K562 (cell line): ENCODE results near the gene CRPPA. TPM values are rescaled to one million over a fixed set of nuclear protein-coding genes. Genes with fewer than 3 reads are reported as not detected.
A peak's percentile ranks its signal among the peaks of the same experiment; 100 is the strongest.

Source experiments
- DNMT1 ChIP-seq: fragments of 450-650 bp; IDR thresholded peaks from 2 replicates; pipeline ENCODE4 v1.6.1; 2016; ENCODE audit warnings: antibody characterized with exemption, mild to moderate bottlenecking
- DPF2 ChIP-seq: fragments of 450-650 bp; IDR thresholded peaks from 2 replicates; pipeline ENCODE4 v1.6.1; 2016
- FOXJ3 ChIP-seq: sonication (generic); formaldehyde crosslinking; IDR thresholded peaks from 2 replicates; pipeline ENCODE4 v1.4.0; 2020; ENCODE audit warnings: mild to moderate bottlenecking, missing genetic modification reagents
- FOXK1 ChIP-seq: sonication (generic); formaldehyde crosslinking; IDR thresholded peaks from 2 replicates; pipeline ENCODE4 v1.8.0; 2022; ENCODE audit warnings: missing genetic modification reagents, mild to moderate bottlenecking, borderline replicate concordance
- HES1 ChIP-seq: fragments of 450-650 bp; IDR thresholded peaks from 2 replicates; pipeline ENCODE4 v1.6.1; 2016; ENCODE audit warnings: low read depth, mild to moderate bottlenecking, moderate library complexity
- IRF9 ChIP-seq: fragments of 450-650 bp; IDR thresholded peaks from 2 replicates; pipeline ENCODE4 v1.6.1; 2016; ENCODE audit warnings: missing biosample characterization, missing genetic modification characterization
- NFE2L1 ChIP-seq: fragments of 450-650 bp; IDR thresholded peaks from 2 replicates; pipeline ENCODE4 v1.6.1; 2016; ENCODE audit warnings: missing genetic modification characterization, low read depth, mild to moderate bottlenecking, missing compliant biosample characterization, moderate library complexity, borderline replicate concordance
- PTTG1 ChIP-seq: fragments of 450-650 bp; IDR thresholded peaks from 2 replicates; pipeline ENCODE4 v1.6.1; 2016; ENCODE audit warnings: low read depth, mild to moderate bottlenecking, missing genetic modification characterization, missing compliant biosample characterization
- RCOR1 ChIP-seq, 2 experiments: IDR thresholded peaks; 2 replicates each; pipeline ENCODE4 v1.6.1; 2012; ENCODE audit warnings: low read depth in 2 of 2, low read length in 2 of 2, borderline replicate concordance in 1 of 2, improper control_type of control experiment in 1 of 2
- SIN3A ChIP-seq, 2 experiments: fragments of 150-350 bp in 1 of 2; IDR thresholded peaks; 2 replicates each; pipeline ENCODE4 v1.6.1; 2011 to 2016; ENCODE audit warnings: borderline replicate concordance in 2 of 2, low read depth in 2 of 2, low read length in 2 of 2, mild to moderate bottlenecking in 2 of 2, moderate library complexity in 2 of 2; ENCODE audit not compliant: control insufficient read depth in 1 of 2
- TARDBP ChIP-seq: fragments of 450-650 bp; IDR thresholded peaks from 2 replicates; pipeline ENCODE4 v1.6.1; 2016
- TBP ChIP-seq: optimal IDR thresholded peaks from 2 replicates; pipeline ENCODE3; 2011; ENCODE audit warnings: low read depth, low read length, improper control_type of control experiment
- THRAP3 ChIP-seq: fragments of 450-650 bp; IDR thresholded peaks from 2 replicates; pipeline ENCODE4 v1.6.1; 2016; ENCODE audit warnings: mild to moderate bottlenecking, inconsistent platforms, borderline replicate concordance
- USF2 ChIP-seq: sonication (generic); formaldehyde crosslinking; IDR thresholded peaks from 2 replicates; pipeline ENCODE4 v1.5.0; 2020; ENCODE audit warnings: missing genetic modification reagents
- ZBTB33 ChIP-seq: sonication (generic); formaldehyde crosslinking; IDR thresholded peaks from 2 replicates; pipeline ENCODE4 v1.8.1; 2023; ENCODE audit warnings: mild to moderate bottlenecking, missing genetic modification reagents
- ZBTB8A ChIP-seq: fragments of 450-650 bp; IDR thresholded peaks from 2 replicates; pipeline ENCODE4 v1.6.1; 2018; ENCODE audit warnings: mild to moderate bottlenecking, moderate library complexity; ENCODE audit not compliant: partially characterized antibody
- ZNF217 ChIP-seq: sonication (generic); formaldehyde crosslinking; IDR thresholded peaks from 2 replicates; pipeline ENCODE4 v1.8.0; 2022; ENCODE audit warnings: mild to moderate bottlenecking, missing genetic modification reagents
- ZNF224 ChIP-seq: sonication (generic); formaldehyde crosslinking; IDR thresholded peaks from 2 replicates; pipeline ENCODE4 v1.8.0; 2022; ENCODE audit warnings: mild to moderate bottlenecking, missing genetic modification reagents
- ZNF253 ChIP-seq: fragments of 250-450 bp; sonication (Bioruptor Pico); conservative IDR thresholded peaks from 2 replicates; pipeline ENCODE4 v1.6.1; 2021; ENCODE audit warnings: mild to moderate bottlenecking
- ZNF780A ChIP-seq: fragments of 250-450 bp; sonication (Bioruptor Pico); IDR thresholded peaks from 2 replicates; pipeline ENCODE4 v1.5.0; 2021; ENCODE audit warnings: mild to moderate bottlenecking
- polyA plus RNA-seq, 8 experiments: library from polyadenylated mRNA; depleted of rRNA in 4 of 8; stranded (reverse) in 5 of 8; unstranded in 3 of 8; fragments of >200 nt; fragmentation: Nextera tagmentation in 2 of 8; fragmentation: Illumina TruSeq in 1 of 8; extraction: Ambion mirVana in 2 of 8; extraction: Trizol in 1 of 8; gene quantifications; 2 replicates each; pipeline versions ENCODE4 v1.2.1 to v1.2.3, GENCODE V29; 2011 to 2014; ENCODE audit warnings: inconsistent platforms in 1 of 8, missing spikeins in 1 of 8
- total RNA-seq, 7 experiments: library from RNA; depleted of rRNA in 6 of 7; stranded (reverse); fragments of >200 nt in 6 of 7; fragmentation: Illumina TruSeq in 2 of 7; extraction: Trizol in 2 of 7; gene quantifications; 2 replicates each; pipeline versions ENCODE4 v1.2.1 to v1.2.3, GENCODE V29; 2011 to 2021; ENCODE audit warnings: low replicate concordance in 1 of 7
- TF ChIP-seq, protein P1 (sequence below): fragments of 250-450 bp; sonication (Bioruptor Pico); IDR thresholded peaks from 2 replicates; pipeline ENCODE4 v1.4.0; 2020; ENCODE audit warnings: mild to moderate bottlenecking, moderate library complexity
- TF ChIP-seq, protein P2 (sequence below): fragments of 450-650 bp; IDR thresholded peaks from 2 replicates; pipeline ENCODE4 v1.6.1; 2014; ENCODE audit warnings: low read depth, mild to moderate bottlenecking, moderate library complexity, borderline replicate concordance

CRPPA gene
- total and polyA plus RNA-seq, 9 of the 15 experiments (the other 6 are each of a cell fraction or from before 2014, with no cell fraction given): 3.9 to 14.4 (median 7.8) TPM

DNA sequence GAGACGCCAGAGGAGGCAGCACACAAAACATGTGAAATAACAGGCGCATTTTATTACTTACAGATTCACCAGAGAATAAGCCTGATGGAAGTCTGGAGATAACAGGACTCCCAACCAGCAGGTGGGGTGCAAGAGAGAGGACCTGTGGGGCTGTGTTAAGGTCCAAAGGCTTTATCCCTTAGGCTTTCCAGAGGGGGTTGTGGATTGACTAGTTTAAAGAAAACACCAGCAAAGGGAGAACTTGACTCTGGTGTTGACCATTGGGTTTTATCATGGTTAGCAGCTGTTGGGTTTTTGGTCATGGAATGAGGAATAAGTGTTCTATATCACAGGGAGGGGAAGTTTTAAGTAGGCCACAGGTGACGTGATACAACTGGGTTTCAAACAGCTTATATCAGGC lies 1.6 kb upstream of the CRPPA start (continued):
- no peak for TF ChIP-seq ZNF780A (CRISPR knock-in tag)
- TF ChIP-seq NFE2L1 (tag): no peak
- peak; percentile 26 for TF ChIP-seq TBP
- no peak for TF ChIP-seq FOXK1
- no peak for TF ChIP-seq ZNF253
- TF ChIP-seq ZNF224: no peak
- TF ChIP-seq ZBTB33 (CRISPR knock-in tag): no peak
- TF ChIP-seq SIN3A (IDR thresholded peaks at IDR 0.05; ENCODE audit: borderline replicate concordance in 2 of 2, control insufficient read depth in 1 of 2, low read depth in 2 of 2, low read length in 2 of 2): no peak
- no peak for TF ChIP-seq ZBTB8A
- no peak for TF ChIP-seq FOXJ3
- TF ChIP-seq HES1: 0 out of 2 replicates have a peak, but pooled peaks have one; percentile 16
- no peak for TF ChIP-seq USF2 (CRISPR knock-in tag)
- TF ChIP-seq PTTG1: no peak
- no peak for TF ChIP-seq THRAP3
- TF ChIP-seq ZNF217: no peak
- TF ChIP-seq DPF2: peak; percentile 36; the same call in 1 of the 2 replicates
- TF ChIP-seq, protein P1, sequence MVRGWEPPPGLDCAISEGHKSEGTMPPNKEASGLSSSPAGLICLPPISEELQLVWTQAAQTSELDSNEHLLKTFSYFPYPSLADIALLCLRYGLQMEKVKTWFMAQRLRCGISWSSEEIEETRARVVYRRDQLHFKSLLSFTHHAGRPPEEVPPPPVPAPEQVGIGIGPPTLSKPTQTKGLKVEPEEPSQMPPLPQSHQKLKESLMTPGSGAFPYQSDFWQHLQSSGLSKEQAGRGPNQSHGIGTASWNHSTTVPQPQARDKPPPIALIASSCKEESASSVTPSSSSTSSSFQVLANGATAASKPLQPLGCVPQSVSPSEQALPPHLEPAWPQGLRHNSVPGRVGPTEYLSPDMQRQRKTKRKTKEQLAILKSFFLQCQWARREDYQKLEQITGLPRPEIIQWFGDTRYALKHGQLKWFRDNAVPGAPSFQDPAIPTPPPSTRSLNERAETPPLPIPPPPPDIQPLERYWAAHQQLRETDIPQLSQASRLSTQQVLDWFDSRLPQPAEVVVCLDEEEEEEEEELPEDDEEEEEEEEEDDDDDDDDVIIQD (CRISPR knock-in tag): no peak
- 0 out of 4 replicates have a peak, but pooled peaks of 1 of the 2 experiments have one; percentile 11 for TF ChIP-seq RCOR1 (IDR thresholded peaks at IDR 0.05; ENCODE audit: borderline replicate concordance in 1 of 2, low read depth in 2 of 2, low read length in 2 of 2)
- no peak for TF ChIP-seq IRF9 (tag)
- no peak for TF ChIP-seq TARDBP
- TF ChIP-seq DNMT1: no peak
- TF ChIP-seq, protein P2, sequence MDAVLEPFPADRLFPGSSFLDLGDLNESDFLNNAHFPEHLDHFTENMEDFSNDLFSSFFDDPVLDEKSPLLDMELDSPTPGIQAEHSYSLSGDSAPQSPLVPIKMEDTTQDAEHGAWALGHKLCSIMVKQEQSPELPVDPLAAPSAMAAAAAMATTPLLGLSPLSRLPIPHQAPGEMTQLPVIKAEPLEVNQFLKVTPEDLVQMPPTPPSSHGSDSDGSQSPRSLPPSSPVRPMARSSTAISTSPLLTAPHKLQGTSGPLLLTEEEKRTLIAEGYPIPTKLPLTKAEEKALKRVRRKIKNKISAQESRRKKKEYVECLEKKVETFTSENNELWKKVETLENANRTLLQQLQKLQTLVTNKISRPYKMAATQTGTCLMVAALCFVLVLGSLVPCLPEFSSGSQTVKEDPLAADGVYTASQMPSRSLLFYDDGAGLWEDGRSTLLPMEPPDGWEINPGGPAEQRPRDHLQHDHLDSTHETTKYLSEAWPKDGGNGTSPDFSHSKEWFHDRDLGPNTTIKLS: no peak
